Kidney (tissue), 14 donors: ENCODE data around the gene EME1. TPM values are rescaled to one million over a fixed set of nuclear protein-coding genes. Genes with fewer than 3 reads are reported as not detected.
"Not testable (repeated sequence)": the region's sequence is repeated elsewhere in the genome, so short reads cannot be mapped to it uniquely, and the experiment has no call there.

Source experiments
- DNase-seq, 5 donors: peaks; one replicate each; pipeline ENCODE4 v3.0.0-alpha.2; 2013 to 2020
- FAIRE-seq: peaks from 2 replicates; lab custom pipeline; 2012; peaks lifted over from hg19 to GRCh38; lab: Jason Lieb, UNC
- H3K27ac ChIP-seq, 2 donors: one replicate each; pipeline ENCODE4 v1.7.0; 2013; ENCODE audit warnings: low read depth in 2 of 2, low read length in 2 of 2, inconsistent platforms in 1 of 2
- H3K27me3 ChIP-seq: one replicate; pipeline ENCODE4 v1.7.1; 2013; ENCODE audit warnings: low read length, inconsistent platforms; ENCODE audit not compliant: control insufficient read depth, insufficient read depth
- H3K36me3 ChIP-seq, 3 donors: one replicate each; pipeline versions ENCODE4 v1.7.0 to v1.7.1; 2013; ENCODE audit warnings: low read length in 3 of 3, control low read depth in 1 of 3, inconsistent platforms in 1 of 3; ENCODE audit not compliant: insufficient read depth in 3 of 3, control insufficient read depth in 2 of 3
- H3K4me1 ChIP-seq, 3 donors: one replicate each; pipeline versions ENCODE4 v1.7.0 to v1.7.1; 2013; ENCODE audit warnings: low read length in 3 of 3, inconsistent platforms in 1 of 3, low read depth in 1 of 3; ENCODE audit not compliant: control insufficient read depth in 2 of 3, insufficient read depth in 2 of 3
- H3K4me3 ChIP-seq, 3 donors: one replicate each; pipeline versions ENCODE4 v1.7.0 to v1.8.1; 2013; ENCODE audit warnings: low read length in 3 of 3, control low read depth in 1 of 3, inconsistent platforms in 1 of 3
- H3K9ac ChIP-seq, 3 donors: one replicate each; pipeline versions ENCODE4 v1.7.0 to v1.7.1; 2013; ENCODE audit warnings: low read length in 3 of 3, control low read depth in 1 of 3, inconsistent platforms in 1 of 3
- H3K9me3 ChIP-seq, 3 donors: one replicate each; pipeline versions ENCODE4 v1.7.0 to v1.7.1; 2013; ENCODE audit warnings: low read length in 3 of 3, control low read depth in 1 of 3, inconsistent platforms in 1 of 3; ENCODE audit not compliant: control insufficient read depth in 2 of 3, insufficient read depth in 1 of 3
- intact Hi-C: fragments of 100-400 bp; cut with DNase I; formaldehyde crosslinking; loops from one replicate; pipeline ENCODE4 v1.11.1; 2022
- polyA plus RNA-seq: library from polyadenylated mRNA; stranded (reverse); fragments of 350-450 nt; fragmentation: Illumina TruSeq; extraction: RNeasy Lipid Tissue Mini Kit (QIAGEN cat#74804); gene quantifications from one replicate; pipeline ENCODE4 v1.2.3, GENCODE V29; 2014; ENCODE audit warnings: low read depth, low replicate concordance; ENCODE audit not compliant: insufficient read depth
- total RNA-seq: library from RNA; stranded (reverse); fragmentation: NEBNext Ultra II Directional; extraction: Animal tissue kit (Norgen Biotek cat#: 25700); gene quantifications from one replicate; pipeline ENCODE4 v1.2.1, GENCODE V29; 2021
- TF ChIP-seq, protein P1 (sequence below): IDR thresholded peaks from 3 replicates; pipeline ENCODE4 v1.5.1; 2012; ENCODE audit warnings: mild to moderate bottlenecking, moderate library complexity, borderline replicate concordance; ENCODE audit not compliant: insufficient read depth; ENCODE audit errors: extremely low read depth
- donor health status: control.
- donor health status: control.
- donor health status: control.
- donor health status: control.
- donor health status: control.
- donor health status: DM: yes; HTN: yes; CAD: no.
- donor health status: Normal renal cell carcinoma (clear cell type).

Gene EME1
- total and polyA plus RNA-seq, 2 donors from 2014 or later, result 1.0 TPM; not detected in 1

- H3K27me3 ChIP-seq, FAIRE-seq, H3K4me1 ChIP-seq, H3K27ac ChIP-seq, H3K36me3 ChIP-seq, intact Hi-C loops, H3K9me3 ChIP-seq, DNase-seq, H3K4me3 ChIP-seq, H3K9ac ChIP-seq: not testable (repeated sequence)
These were observed 32.3 kb downstream of the EME1 start for GRCh38 chr17:50405351-50405750.

GRCh38 chr17:50406578-50406977, 33.5 kb downstream of the EME1 start:
- TF ChIP-seq, protein P1, sequence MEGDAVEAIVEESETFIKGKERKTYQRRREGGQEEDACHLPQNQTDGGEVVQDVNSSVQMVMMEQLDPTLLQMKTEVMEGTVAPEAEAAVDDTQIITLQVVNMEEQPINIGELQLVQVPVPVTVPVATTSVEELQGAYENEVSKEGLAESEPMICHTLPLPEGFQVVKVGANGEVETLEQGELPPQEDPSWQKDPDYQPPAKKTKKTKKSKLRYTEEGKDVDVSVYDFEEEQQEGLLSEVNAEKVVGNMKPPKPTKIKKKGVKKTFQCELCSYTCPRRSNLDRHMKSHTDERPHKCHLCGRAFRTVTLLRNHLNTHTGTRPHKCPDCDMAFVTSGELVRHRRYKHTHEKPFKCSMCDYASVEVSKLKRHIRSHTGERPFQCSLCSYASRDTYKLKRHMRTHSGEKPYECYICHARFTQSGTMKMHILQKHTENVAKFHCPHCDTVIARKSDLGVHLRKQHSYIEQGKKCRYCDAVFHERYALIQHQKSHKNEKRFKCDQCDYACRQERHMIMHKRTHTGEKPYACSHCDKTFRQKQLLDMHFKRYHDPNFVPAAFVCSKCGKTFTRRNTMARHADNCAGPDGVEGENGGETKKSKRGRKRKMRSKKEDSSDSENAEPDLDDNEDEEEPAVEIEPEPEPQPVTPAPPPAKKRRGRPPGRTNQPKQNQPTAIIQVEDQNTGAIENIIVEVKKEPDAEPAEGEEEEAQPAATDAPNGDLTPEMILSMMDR, result no peak
- no peak for FAIRE-seq
- intact Hi-C loops, result no loop called here

DNA sequence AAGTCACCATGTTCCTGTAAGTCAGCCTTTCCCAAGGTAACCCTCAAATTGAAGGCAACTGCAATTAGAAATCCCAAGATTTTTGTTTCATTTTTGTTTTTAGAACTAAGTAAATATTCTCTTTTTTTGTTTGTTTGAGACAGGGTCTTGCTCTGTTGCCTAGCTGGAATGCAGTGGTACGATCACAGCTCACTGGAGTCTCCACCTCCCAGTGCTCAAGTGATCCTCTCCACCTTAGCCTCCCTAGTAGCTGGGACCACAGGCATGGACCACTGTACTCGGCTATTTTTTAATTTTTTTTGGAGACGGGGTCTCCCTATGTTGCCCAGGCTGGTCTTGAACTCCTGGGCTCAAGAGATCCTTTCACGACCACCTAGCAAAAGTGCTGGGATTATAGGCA, 34.9 kb downstream of the EME1 start:
- no peak for FAIRE-seq
- Histone ChIP-seq H3K4me3 (no peak overlapping the region), H3K9ac (no peak overlapping the region), H3K27ac (no peak overlapping the region), H3K9me3 (no peaks in the 10 kb centered on the region), H3K4me1 (no peaks in the 10 kb centered on the region), H3K27me3 (no peaks in the 10 kb centered on the region), H3K36me3 (no peaks in the 10 kb centered on the region)
- no peak for DNase-seq
- intact Hi-C loops, result no loop called here
- TF ChIP-seq, protein P1, result no peak

More at GRCh38 chr17:50406578-50406977, 33.5 kb downstream of the EME1 start:
- no peaks in the 10 kb centered on the region for H3K9me3 ChIP-seq
- no peaks in the 10 kb centered on the region for H3K4me1 ChIP-seq
- DNase-seq, result no peak
- no peak overlapping the region for H3K4me3 ChIP-seq
- H3K27ac ChIP-seq, result no peak overlapping the region
- H3K36me3 ChIP-seq, result no peaks in the 10 kb centered on the region
- no peak overlapping the region for H3K9ac ChIP-seq
- H3K27me3 ChIP-seq, result no peaks in the 10 kb centered on the region

DNA sequence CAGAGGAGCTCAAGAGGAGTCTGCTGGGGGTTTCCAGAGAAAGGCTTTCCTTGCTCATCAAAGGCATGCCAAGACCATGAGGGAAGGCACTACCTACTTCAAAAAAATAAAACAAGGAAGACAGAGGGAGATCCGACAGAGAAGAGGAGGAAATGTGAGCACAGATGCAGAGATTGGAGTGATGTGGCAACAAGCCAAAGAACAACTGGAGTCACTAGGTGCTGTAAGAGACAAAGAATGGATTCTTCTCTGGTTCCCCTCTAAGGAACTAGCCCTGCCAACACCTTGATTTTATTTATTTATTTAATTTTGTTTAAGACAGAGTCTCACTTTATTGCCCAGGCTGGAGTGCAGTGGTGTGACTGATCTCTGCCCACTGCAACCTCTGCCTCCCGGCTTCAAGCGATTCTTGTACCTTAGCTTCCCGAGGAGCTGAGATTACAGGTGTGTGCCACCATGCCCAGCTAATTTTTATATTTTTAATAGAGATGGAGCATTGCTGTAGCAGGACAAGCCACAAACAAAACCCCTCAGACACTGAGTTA, 39.2 kb downstream of the EME1 start:
- DNase-seq (no peak), FAIRE-seq (no peak)
- no peak overlapping the region for H3K9ac ChIP-seq
- H3K9me3 ChIP-seq, result no peaks in the 10 kb centered on the region
- H3K36me3 ChIP-seq, result no peaks in the 10 kb centered on the region
- H3K4me3 ChIP-seq, result no peak overlapping the region
- no peaks in the 10 kb centered on the region for H3K4me1 ChIP-seq
- intact Hi-C loops, result no loop called here
- TF ChIP-seq, protein P1, result no peak
- H3K27ac ChIP-seq, result no peak overlapping the region
- no peaks in the 10 kb centered on the region for H3K27me3 ChIP-seq
